ENCODE results near the gene NXPE2. TPM values are rescaled to one million over a fixed set of nuclear protein-coding genes. Genes with fewer than 3 reads are reported as not detected.

Gene NXPE2
- total and polyA plus RNA-seq, 2 of the 13 experiments (the other 11 are each of a cell fraction or from before 2014, with no cell fraction given) = not detected

DNA sequence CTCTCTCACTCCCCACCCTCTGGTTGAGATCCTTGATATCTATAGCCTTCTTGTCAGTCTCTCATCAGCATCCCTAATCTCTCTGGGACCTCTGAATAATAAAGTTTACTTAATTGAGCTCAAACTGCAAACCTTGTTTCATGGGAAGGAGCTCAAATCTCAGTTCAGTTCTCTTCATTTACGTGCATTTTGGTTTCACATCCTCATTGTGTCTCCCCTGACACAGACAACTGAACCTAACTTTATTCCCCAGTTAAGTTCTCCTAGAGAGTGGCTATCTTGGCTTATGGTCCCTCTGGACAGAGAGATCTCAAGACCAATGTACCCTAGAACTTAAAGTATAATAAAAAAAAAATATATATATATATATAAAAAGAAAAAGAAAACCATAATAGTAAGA lies 47.3 kb downstream of the NXPE2 start:
- Histone ChIP-seq H3K4me1 (ENCODE audit: insufficient read depth, low read length) (no peaks in the 10 kb centered on the region), H2AFZ (ENCODE audit: low read length) (no peak overlapping the region), H3K36me3 (replicated peaks in 1 of 2; ENCODE audit: control insufficient read depth in 1 of 2, insufficient read depth in 2 of 2, low read length in 2 of 2) (no peaks in the 10 kb centered on the region), H3K27ac (ENCODE audit: extremely low read length, insufficient read depth, low read length) (no peak overlapping the region), H3K9ac (ENCODE audit: insufficient read depth, low read depth, low read length) (no peak overlapping the region), H3K4me2 (ENCODE audit: low read depth, low read length) (no peak overlapping the region), H3K9me3 (ENCODE audit: low read length) (no peaks in the 10 kb centered on the region), H3K4me3 (replicated peaks in 1 of 3; ENCODE audit: insufficient read depth in 1 of 3, low read depth in 2 of 3, low read length in 3 of 3) (no peak overlapping the region), H3K79me2 (ENCODE audit: insufficient read depth, low read length) (no peaks in the 10 kb centered on the region), H4K20me1 (ENCODE audit: insufficient read depth, low read length) (no peaks in the 10 kb centered on the region), H3K27me3 (ENCODE audit: control insufficient read depth in 1 of 2, insufficient read depth in 2 of 2, low read length in 2 of 2) (no peaks in the 10 kb centered on the region)
- POLR2A ChIA-PET = no interaction called here
- ATAC-seq = no peak
- intact Hi-C loops (cut with micrococcal nuclease; ENCODE audit: unreplicated experiment) (no loop called here), in situ Hi-C loops (cut with HindIII; ENCODE audit: extremely low pct_ligation_motif_present, low pct_unique_long_range_greater_than_20kb) (no loop called here)
- TF ChIP-seq, protein P1, sequence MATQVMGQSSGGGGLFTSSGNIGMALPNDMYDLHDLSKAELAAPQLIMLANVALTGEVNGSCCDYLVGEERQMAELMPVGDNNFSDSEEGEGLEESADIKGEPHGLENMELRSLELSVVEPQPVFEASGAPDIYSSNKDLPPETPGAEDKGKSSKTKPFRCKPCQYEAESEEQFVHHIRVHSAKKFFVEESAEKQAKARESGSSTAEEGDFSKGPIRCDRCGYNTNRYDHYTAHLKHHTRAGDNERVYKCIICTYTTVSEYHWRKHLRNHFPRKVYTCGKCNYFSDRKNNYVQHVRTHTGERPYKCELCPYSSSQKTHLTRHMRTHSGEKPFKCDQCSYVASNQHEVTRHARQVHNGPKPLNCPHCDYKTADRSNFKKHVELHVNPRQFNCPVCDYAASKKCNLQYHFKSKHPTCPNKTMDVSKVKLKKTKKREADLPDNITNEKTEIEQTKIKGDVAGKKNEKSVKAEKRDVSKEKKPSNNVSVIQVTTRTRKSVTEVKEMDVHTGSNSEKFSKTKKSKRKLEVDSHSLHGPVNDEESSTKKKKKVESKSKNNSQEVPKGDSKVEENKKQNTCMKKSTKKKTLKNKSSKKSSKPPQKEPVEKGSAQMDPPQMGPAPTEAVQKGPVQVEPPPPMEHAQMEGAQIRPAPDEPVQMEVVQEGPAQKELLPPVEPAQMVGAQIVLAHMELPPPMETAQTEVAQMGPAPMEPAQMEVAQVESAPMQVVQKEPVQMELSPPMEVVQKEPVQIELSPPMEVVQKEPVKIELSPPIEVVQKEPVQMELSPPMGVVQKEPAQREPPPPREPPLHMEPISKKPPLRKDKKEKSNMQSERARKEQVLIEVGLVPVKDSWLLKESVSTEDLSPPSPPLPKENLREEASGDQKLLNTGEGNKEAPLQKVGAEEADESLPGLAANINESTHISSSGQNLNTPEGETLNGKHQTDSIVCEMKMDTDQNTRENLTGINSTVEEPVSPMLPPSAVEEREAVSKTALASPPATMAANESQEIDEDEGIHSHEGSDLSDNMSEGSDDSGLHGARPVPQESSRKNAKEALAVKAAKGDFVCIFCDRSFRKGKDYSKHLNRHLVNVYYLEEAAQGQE (IDR thresholded peaks at IDR 0.05; ENCODE audit: borderline replicate concordance in 1 of 2, low read depth in 1 of 2, low read length in 2 of 2) = no peak
- TF ChIP-seq ZNF256 (CRISPR knock-in tag; conservative IDR thresholded peaks at IDR 0.05) (no peak), ZNF431 (CRISPR knock-in tag; IDR thresholded peaks at IDR 0.05; ENCODE audit: borderline replicate concordance, low read depth) (no peak), PHB2 (IDR thresholded peaks at IDR 0.05; ENCODE audit: partially characterized antibody) (no peak), NFKBIZ (CRISPR knock-in tag; IDR thresholded peaks at IDR 0.05) (no peak), BRCA1 (CRISPR knock-in tag; IDR thresholded peaks at IDR 0.05) (no peak), ZNF589 (CRISPR knock-in tag; conservative IDR thresholded peaks at IDR 0.05) (no peak), FOXA3 (CRISPR knock-in tag; IDR thresholded peaks at IDR 0.05) (no peak), JUNB (CRISPR knock-in tag; IDR thresholded peaks at IDR 0.05; ENCODE audit: borderline replicate concordance) (no peak), ZNF20 (CRISPR knock-in tag; IDR thresholded peaks at IDR 0.05) (no peak), SMARCE1 (IDR thresholded peaks at IDR 0.05; ENCODE audit: borderline replicate concordance) (no peak), ZNF124 (CRISPR knock-in tag; IDR thresholded peaks at IDR 0.05) (no peak), ZNF549 (CRISPR knock-in tag; IDR thresholded peaks at IDR 0.05) (no peak), MBNL3 (CRISPR knock-in tag; conservative IDR thresholded peaks at IDR 0.05) (no peak)
- TF ChIP-seq, protein P2, sequence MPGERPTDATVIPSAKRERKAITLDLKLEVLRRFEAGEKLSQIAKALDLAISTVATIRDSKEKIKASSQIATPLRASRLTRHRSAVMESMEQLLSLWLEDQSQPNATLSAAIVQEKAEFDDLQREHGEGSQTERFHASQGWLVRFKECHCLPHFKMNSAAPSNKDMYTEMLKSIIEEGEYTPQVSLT (CRISPR knock-in tag; IDR thresholded peaks at IDR 0.05; ENCODE audit: borderline replicate concordance, low read depth) = no peak
- TF ChIP-seq, protein P3, sequence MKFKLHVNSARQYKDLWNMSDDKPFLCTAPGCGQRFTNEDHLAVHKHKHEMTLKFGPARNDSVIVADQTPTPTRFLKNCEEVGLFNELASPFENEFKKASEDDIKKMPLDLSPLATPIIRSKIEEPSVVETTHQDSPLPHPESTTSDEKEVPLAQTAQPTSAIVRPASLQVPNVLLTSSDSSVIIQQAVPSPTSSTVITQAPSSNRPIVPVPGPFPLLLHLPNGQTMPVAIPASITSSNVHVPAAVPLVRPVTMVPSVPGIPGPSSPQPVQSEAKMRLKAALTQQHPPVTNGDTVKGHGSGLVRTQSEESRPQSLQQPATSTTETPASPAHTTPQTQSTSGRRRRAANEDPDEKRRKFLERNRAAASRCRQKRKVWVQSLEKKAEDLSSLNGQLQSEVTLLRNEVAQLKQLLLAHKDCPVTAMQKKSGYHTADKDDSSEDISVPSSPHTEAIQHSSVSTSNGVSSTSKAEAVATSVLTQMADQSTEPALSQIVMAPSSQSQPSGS (CRISPR knock-in tag; IDR thresholded peaks at IDR 0.05) = no peak
- TF ChIP-seq, protein P4, sequence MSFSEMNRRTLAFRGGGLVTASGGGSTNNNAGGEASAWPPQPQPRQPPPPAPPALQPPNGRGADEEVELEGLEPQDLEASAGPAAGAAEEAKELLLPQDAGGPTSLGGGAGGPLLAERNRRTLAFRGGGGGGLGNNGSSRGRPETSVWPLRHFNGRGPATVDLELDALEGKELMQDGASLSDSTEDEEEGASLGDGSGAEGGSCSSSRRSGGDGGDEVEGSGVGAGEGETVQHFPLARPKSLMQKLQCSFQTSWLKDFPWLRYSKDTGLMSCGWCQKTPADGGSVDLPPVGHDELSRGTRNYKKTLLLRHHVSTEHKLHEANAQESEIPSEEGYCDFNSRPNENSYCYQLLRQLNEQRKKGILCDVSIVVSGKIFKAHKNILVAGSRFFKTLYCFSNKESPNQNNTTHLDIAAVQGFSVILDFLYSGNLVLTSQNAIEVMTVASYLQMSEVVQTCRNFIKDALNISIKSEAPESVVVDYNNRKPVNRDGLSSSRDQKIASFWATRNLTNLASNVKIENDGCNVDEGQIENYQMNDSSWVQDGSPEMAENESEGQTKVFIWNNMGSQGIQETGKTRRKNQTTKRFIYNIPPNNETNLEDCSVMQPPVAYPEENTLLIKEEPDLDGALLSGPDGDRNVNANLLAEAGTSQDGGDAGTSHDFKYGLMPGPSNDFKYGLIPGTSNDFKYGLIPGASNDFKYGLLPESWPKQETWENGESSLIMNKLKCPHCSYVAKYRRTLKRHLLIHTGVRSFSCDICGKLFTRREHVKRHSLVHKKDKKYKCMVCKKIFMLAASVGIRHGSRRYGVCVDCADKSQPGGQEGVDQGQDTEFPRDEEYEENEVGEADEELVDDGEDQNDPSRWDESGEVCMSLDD (CRISPR knock-in tag; IDR thresholded peaks at IDR 0.05; ENCODE audit: borderline replicate concordance) = no peak
- BruUV-seq (replicated peaks) = no TSS peak
- no peak for FAIRE-seq
- WGBS (ENCODE audit: low lambda C conversion rate) = 0% methylated on average over 1 of the region's 1 CpG
- CTCF ChIA-PET (ENCODE audit: low intra/inter-chr PET ratio, low total read pairs) = no interaction called here
- no peak for DNase-seq (ENCODE audit: low spot score)
